ENCODE data around the gene RIN3. TPM values are rescaled to one million over a fixed set of nuclear protein-coding genes. Genes with fewer than 3 reads are reported as not detected.

Gene RIN3
- total and polyA plus RNA-seq, 12 donors = 3.9 to 63.2 (median 30.3) TPM

DNA sequence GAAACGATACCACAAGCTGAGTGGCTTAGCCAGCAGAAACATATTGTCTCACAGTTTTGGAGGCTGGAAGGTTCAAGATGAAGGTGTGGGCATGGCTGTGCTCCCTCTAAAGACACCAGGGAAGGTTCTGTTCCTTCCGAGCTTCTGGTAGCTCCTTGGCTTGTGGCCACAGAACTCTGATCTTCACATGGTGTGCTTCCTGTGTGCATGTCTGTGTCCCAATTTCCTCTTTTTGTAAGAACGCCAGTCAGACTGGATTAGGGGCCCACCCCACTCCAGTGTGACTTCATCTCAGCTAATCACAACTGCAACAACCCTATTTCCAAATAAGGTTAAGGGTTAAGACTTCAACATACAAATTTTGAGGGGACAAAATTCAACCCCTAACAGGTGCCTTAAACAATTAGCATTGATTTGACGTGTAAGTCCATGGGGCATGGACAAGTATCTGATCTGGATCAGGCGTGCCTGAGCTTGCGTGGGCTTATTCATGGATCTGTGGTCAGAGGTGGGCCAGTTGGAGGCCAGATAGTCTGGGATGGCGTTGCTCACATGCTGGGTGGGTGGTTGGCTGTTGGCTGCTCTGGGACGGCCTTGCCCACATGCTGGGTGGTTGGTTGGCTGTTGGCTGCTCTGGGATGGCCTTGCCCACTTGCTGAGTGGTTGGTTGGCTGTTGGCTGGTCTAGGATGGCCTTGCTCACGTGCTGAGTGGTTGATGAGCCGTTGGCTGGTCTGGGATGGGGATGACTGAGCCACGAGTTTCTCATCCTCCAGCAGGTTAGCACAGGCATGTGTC is 146.4 kb downstream of the RIN3 start:
- Histone ChIP-seq H3K36me3 (replicated peaks in 1 of 2) (peaks cover 0 to 10% of the 10 kb centered on the region in 2 donors), H3K4me1 (replicated peaks in 1 of 2) (peaks cover 0 to 5% of the 10 kb centered on the region in 2 donors), H3K27ac (peak overlapping the region in 3 of 5 donors; percentile 42 to 92 (median 43)), H3K9me3 (replicated peaks in 1 of 3) (no peaks in the 10 kb centered on the region), H3K27me3 (no peaks in the 10 kb centered on the region), H3K4me3 (no peak overlapping the region)
- intact Hi-C loops (cut with DNase I) = no loop called here
- WGBS, 4 donors = 65 to 73% (median 68%) methylated on average over 7 to 11 of the region's 11 CpGs
- TF ChIP-seq POLR2A (IDR thresholded peaks at IDR 0.05) (no peak), CTCF (IDR thresholded peaks at IDR 0.05) (no peak)
- peak in 6 of 7 donors; percentile 53 to 82 (median 70) for DNase-seq

DNA sequence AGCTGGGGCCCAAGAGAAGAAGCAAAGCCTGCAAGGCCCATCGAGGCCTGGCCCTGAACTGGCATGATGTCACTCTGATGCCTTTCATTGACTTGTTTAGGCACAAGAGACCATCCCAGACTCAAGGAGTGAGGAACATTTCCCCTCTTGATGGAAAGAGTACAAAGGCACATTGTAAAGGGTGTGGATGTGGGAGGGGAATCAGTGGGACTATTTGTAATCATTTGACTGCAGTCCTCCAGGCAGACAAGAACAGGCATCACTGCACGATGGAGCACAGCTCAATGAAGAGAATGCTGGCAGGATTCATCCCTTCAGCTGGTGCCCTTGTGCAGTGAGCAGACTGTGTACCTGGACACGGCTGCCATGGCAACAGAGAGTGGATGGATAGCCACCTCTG is 147.0 kb downstream of the RIN3 start:
- no peak overlapping the region for H3K4me3 ChIP-seq
- H3K36me3 ChIP-seq (replicated peaks in 1 of 2) = peaks cover 0 to 10% of the 10 kb centered on the region in 2 donors
- intact Hi-C loops (cut with DNase I) = no loop called here
- H3K27ac ChIP-seq = peak overlapping the region in 3 of 5 donors; percentile 42 to 92 (median 43)
- TF ChIP-seq POLR2A (IDR thresholded peaks at IDR 0.05) (no peak), CTCF (IDR thresholded peaks at IDR 0.05) (no peak)
- H3K4me1 ChIP-seq (replicated peaks in 1 of 2) = peaks cover 0 to 5% of the 10 kb centered on the region in 2 donors
- no peaks in the 10 kb centered on the region for H3K9me3 ChIP-seq (replicated peaks in 1 of 3)
- H3K27me3 ChIP-seq = no peaks in the 10 kb centered on the region
- 72 to 92% (median 83%) methylated on average over 3 of the region's 3 CpGs for WGBS, 4 donors
- DNase-seq = no peak

GRCh38 chr14:92663049-92663448 is 149.5 kb downstream of the RIN3 start:
- intact Hi-C loops (cut with DNase I) = no loop called here
- 89 to 96% (median 91%) methylated on average over 7 of the region's 7 CpGs for WGBS, 4 donors
- Histone ChIP-seq H3K27ac (no peak overlapping the region), H3K36me3 (replicated peaks in 1 of 2) (peaks cover 0 to 10% of the 10 kb centered on the region in 2 donors), H3K4me1 (replicated peaks in 1 of 2) (peaks cover 0 to 5% of the 10 kb centered on the region in 2 donors), H3K4me3 (no peak overlapping the region), H3K27me3 (no peaks in the 10 kb centered on the region), H3K9me3 (replicated peaks in 1 of 3) (no peaks in the 10 kb centered on the region)
- TF ChIP-seq POLR2A (IDR thresholded peaks at IDR 0.05) (no peak), CTCF (IDR thresholded peaks at IDR 0.05) (no peak)
- DNase-seq = no peak

GRCh38 chr14:92665661-92666110 is 152.1 kb downstream of the RIN3 start:
- Histone ChIP-seq H3K4me1 (replicated peaks in 1 of 2) (no peaks in the 10 kb centered on the region), H3K9me3 (replicated peaks in 1 of 3) (no peaks in the 10 kb centered on the region), H3K36me3 (replicated peaks in 1 of 2) (peaks cover 0 to 10% of the 10 kb centered on the region in 2 donors), H3K4me3 (no peak overlapping the region), H3K27me3 (no peaks in the 10 kb centered on the region), H3K27ac (peak overlapping the region in 1 of 5 donors; percentile 65)
- peak in 1 of 7 donors; percentile 13 for DNase-seq
- intact Hi-C loops (cut with DNase I) = no loop called here
- TF ChIP-seq POLR2A (IDR thresholded peaks at IDR 0.05) (no peak), CTCF (IDR thresholded peaks at IDR 0.05) (no peak)
- WGBS, 4 donors = 48 to 65% (median 61%) methylated on average over 8 of the region's 8 CpGs

Data from adrenal gland (tissue), 12 donors.